Choroid plexus epithelial cell (primary cell): ENCODE data around the gene CSF2.

Experiments
- DNase-seq: peaks from one replicate; pipeline ENCODE4 v3.0.0-alpha.2; 2010; ENCODE audit warnings: low read depth
- H3K4me3 ChIP-seq: 2 replicates; pipeline ENCODE4 v1.5.1; 2011; ENCODE audit warnings: low read depth, mild to moderate bottlenecking, control low read depth, low read length, moderate library complexity
- TF ChIP-seq, protein P1 (sequence below): conservative IDR thresholded peaks from 2 replicates; pipeline ENCODE4 v1.5.1; 2011; ENCODE audit warnings: low read depth, mild to moderate bottlenecking, control low read depth, inconsistent platforms, low read length, moderate library complexity

The CSF2 gene

DNA sequence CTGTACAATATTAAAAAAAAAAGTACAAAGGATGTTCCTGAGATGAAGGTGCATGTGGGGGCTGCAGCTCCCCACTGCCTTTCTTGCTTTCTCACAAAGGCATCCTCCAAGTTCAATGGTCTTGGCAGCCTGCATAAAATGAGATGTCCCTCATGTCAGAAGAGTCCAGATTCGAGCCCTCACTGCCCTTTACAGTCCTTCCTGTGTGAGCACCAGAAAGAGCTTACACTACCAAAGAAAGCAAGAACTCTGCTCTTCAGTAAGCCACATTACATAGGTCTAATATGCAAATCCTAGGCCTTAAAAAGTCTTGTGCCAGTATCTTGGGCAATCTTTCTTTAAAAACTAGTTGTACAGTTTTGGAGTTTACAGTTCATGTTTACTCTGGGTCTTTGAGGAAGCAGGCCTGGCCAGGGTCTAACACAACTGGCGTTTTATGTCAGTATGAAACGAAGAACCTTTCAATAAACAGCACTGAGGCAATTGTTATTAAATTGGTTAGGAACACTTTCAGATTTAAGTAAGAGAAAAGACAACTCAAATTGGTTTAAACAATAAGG is 36.0 kb downstream of the CSF2 start:
- DNase-seq = no peak
- no peak overlapping the region for H3K4me3 ChIP-seq

DNA sequence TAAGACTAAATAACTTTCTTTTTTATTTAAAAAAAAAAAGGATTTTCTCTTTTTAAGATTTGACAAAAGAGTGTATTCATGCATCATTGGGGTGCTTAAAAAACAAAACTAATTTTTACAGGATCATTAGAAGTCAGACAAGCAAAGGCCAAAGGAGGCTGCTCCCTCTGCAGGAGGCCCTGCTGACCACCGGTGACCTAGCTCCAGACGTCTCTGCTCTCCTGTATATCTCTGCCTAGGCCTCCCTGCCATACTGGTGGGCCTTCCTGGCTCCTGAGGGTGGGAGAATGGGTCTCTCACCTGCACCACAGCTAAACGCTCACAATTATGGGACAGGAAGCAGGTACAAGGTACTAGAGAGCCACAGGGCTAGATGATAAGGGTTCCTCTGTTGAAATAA is 36.6 kb downstream of the CSF2 start:
- no peak overlapping the region for H3K4me3 ChIP-seq
- TF ChIP-seq, protein P1, sequence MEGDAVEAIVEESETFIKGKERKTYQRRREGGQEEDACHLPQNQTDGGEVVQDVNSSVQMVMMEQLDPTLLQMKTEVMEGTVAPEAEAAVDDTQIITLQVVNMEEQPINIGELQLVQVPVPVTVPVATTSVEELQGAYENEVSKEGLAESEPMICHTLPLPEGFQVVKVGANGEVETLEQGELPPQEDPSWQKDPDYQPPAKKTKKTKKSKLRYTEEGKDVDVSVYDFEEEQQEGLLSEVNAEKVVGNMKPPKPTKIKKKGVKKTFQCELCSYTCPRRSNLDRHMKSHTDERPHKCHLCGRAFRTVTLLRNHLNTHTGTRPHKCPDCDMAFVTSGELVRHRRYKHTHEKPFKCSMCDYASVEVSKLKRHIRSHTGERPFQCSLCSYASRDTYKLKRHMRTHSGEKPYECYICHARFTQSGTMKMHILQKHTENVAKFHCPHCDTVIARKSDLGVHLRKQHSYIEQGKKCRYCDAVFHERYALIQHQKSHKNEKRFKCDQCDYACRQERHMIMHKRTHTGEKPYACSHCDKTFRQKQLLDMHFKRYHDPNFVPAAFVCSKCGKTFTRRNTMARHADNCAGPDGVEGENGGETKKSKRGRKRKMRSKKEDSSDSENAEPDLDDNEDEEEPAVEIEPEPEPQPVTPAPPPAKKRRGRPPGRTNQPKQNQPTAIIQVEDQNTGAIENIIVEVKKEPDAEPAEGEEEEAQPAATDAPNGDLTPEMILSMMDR = no peak
- no peak for DNase-seq

More for the DNA sequence above, 36.0 kb downstream of the CSF2 start:
- TF ChIP-seq, protein P1 = no peak

DNA sequence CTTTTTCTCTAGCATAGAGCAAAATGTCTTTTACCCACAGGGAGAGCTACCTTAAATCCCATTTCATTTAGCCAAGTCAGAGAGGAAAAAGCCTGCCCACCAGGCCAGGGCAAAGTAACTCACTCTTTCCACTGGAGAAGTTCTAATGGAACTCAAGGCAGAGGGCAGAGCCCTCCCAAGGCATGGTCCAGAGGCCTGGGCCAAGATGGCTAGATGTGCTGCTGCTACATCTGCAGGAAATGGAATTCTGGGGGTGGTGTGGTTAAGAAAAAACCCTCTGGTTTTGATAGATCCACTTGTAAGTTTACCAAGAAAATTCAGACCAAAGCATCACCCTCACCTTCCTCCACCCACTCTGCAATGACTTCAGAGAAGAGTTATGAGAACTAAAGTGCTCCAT is 37.3 kb downstream of the CSF2 start:
- H3K4me3 ChIP-seq = no peak overlapping the region
- no peak for DNase-seq
- TF ChIP-seq, protein P1 = no peak

DNA sequence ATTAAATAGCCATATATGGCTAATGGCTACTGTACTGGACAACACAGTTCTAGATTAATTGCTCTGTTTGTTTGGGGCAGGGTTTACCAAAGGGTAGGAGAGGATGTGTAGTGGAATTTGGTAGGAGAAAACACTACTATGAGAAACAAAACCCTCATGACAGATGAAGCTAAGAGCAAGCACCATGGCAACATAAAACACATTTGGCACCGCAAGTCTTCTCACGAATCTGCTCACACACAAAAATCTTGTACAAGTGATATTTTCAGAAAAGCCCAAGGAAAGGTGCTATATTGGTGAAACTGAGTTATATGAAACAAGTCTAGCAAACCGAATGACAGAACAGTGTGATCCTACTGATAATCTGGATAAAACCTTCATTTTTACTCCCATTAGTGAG is 38.5 kb downstream of the CSF2 start:
- no peak for DNase-seq
- H3K4me3 ChIP-seq = no peak overlapping the region
- TF ChIP-seq, protein P1 = no peak

DNA sequence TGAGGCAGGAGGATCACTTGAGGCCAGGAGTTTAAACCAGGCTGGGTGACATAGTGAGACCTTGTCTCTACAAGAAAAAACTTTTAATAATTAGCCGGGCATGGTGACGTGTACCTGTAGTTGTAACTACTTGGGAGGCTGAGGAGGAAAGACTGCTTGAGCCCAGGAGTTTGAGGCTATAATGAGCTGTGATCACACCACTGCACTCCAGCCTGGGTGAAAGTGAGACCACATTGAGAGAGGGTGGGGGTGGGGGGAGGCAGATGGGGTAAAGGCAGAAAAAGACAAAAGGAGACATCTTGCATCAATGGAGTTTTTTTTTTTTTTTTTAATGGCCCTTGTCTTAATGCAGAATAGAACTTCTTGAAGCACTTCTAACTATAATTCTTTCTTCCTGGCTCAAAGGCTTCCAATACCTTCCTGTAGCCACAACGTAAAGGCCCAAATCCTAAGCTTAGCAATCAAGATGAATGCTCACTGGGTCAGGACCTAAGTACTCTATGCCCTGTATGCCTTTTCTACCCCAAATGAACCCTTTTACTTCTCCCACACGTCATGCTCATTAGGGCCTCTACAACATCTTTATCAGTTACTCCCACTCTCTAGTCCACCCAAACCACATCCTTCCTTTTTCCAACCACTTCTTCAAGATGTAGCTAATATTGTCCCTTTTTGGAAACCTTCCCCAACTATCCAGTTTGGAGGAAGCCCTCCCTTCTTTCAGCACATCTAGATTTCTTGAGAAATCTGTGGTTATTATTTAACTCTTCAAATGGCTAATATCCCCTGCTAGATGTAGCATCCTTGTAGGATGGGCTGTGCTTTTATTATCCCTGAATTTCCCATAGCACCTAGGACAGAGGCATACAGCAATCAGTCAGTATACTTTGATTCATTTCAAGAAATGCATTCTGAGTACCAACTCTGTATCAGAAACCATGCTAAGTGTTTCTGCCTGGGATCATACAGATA is 40.8 kb downstream of the CSF2 start:
- no peak for DNase-seq
- TF ChIP-seq, protein P1 = no peak
- no peak overlapping the region for H3K4me3 ChIP-seq

DNA sequence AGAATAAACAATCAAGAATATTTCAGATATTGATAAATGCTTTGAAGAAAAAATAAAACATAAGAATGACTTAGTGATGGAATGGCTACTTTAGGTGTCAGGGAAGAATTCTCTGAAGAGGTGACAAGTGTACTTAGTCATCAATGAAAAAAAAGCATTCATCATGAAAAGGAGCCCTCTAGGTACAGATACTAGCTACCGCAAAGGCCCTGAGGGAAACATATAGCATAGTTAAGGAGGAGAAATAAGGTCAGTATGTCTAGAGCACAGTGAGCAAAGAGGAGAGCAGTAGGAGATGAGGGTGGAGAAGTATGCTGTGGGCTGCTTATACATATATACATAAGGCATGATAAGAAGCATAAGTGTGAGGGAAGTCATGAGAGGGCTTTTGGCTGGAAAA is 41.8 kb downstream of the CSF2 start:
- TF ChIP-seq, protein P1 = no peak

More for the DNA sequence above, 41.8 kb downstream of the CSF2 start:
- DNase-seq = no peak
- no peak overlapping the region for H3K4me3 ChIP-seq
